ENCODE data around the gene LARP1.
A peak's percentile ranks its signal among the peaks of the same experiment; 100 is the strongest.

The LARP1 gene

DNA sequence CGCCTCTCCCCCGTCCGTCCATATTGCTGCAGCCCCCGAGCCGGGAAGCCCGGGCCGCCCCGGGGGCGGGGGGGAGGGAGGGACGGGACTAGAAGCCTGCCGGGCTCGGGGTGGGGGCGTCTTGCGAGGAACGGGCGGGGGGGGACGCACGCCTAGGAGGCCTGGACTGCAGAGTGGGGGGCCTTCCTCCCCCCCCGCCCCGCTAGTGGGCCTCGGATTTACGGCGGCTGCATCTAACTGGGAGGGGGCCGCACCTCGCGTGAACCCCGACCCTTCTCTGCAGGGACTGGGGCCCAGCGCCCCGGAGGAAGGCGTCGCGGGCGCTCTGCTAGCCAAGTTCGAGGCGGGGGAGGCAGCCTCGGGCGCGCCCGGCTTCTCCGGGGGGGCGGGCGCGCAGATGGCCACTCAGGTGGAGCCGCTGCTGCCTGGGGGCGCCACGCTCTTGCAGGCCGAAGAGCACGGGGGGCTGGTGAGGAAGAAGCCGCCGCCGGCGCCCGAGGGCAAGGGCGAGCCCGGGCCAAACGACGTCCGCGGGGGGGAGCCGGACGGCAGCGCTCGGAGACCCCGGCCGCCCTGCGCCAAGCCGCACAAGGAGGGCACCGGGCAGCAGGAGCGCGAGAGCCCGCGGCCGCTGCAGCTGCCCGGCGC is at the start of gene LARP1:
TSS of gene LARP1 (plus strand) at position 17 of the 648 bp plus-strand sequence. CDS start at position 398, 381 bp downstream.
- TF ChIP-seq EZH2 (IDR thresholded peaks at IDR 0.05), result no peak
- TF ChIP-seq POLR2AphosphoS5 (IDR thresholded peaks at IDR 0.05; ENCODE audit: borderline replicate concordance, low read depth, low read length), result peak; percentile 29; the same call in 1 of the 2 replicates
- H3K27ac ChIP-seq, result peak within 1 kb of the TSS; percentile 97
- H3K9ac ChIP-seq (ENCODE audit: insufficient read length), result peak within 1 kb of the TSS; percentile 100
- no peak for DNase-seq (ENCODE audit: low read depth, low spot score)
- H3K4me3 ChIP-seq, result peak within 1 kb of the TSS; percentile 99
- no peaks in the 10 kb centered on the region for H3K9me3 ChIP-seq (ENCODE audit: low read depth, low read length)
- H3K36me3 ChIP-seq (ENCODE audit: insufficient read depth, low read length), result 0 out of 2 replicates have a peak, but pooled peaks cover 6% of the 10 kb centered on the region

DNA sequence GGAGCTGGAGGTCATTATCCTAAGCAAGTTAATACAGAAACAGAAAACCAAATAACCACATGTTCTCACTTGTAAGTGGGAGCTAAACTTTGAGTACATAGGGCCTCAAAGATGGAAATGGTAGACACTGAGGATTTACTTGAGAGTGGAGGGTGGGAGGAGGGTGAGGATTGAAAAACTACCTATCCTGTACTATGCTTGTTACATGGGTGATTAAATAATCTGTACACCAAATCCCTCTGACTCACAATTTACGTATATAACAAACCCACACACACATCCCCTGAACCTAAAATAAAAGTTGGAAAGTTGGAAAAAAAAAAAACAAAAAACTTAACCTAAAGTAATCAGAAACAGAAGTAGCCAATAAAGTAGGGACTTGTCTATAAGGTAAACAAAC is 48.8 kb upstream of the LARP1 start:
- DNase-seq (ENCODE audit: low read depth, low spot score), result no peak
- Histone ChIP-seq H3K27ac (no peak overlapping the region), H3K4me3 (no peak overlapping the region), H3K9me3 (ENCODE audit: low read depth, low read length) (no peaks in the 10 kb centered on the region), H3K36me3 (ENCODE audit: insufficient read depth, low read length) (no peaks in the 10 kb centered on the region), H3K9ac (ENCODE audit: insufficient read length) (no peak overlapping the region)
- TF ChIP-seq FOXP2 (optimal IDR thresholded peaks at IDR 0.05; ENCODE audit: control extremely low read depth, extremely low read length, insufficient read depth) (no peak), POLR2AphosphoS5 (IDR thresholded peaks at IDR 0.05; ENCODE audit: borderline replicate concordance, low read depth, low read length) (no peak), EZH2 (IDR thresholded peaks at IDR 0.05) (no peak)

DNA sequence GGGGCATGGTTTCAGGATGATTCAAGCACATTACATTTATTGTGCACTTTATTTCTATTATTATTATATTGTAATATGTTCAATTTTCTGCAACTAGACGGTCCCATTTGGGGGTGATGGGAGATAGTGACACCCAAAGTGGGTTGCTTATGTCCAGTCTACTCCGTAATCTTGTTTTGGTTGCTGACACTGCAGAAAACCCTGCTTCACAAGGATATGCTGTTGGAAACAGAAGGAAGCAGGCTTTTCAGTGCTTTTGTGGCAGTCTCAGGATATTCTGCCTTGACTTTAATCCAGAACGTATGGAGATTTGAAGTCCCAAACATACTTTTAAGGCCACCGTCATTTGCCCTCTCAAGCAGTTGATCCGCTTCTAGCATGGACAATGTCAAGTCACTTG is 47.5 kb upstream of the LARP1 start:
- Histone ChIP-seq H3K27ac (no peak overlapping the region), H3K9ac (ENCODE audit: insufficient read length) (no peak overlapping the region), H3K9me3 (ENCODE audit: low read depth, low read length) (no peaks in the 10 kb centered on the region), H3K4me3 (no peak overlapping the region), H3K36me3 (ENCODE audit: insufficient read depth, low read length) (no peaks in the 10 kb centered on the region)
- no peak for DNase-seq (ENCODE audit: low read depth, low spot score)
- no peak for TF ChIP-seq EZH2 (IDR thresholded peaks at IDR 0.05)
- TF ChIP-seq FOXP2 (optimal IDR thresholded peaks at IDR 0.05; ENCODE audit: control extremely low read depth, extremely low read length, insufficient read depth), result no peak
- TF ChIP-seq POLR2AphosphoS5 (IDR thresholded peaks at IDR 0.05; ENCODE audit: borderline replicate concordance, low read depth, low read length), result no peak

DNA sequence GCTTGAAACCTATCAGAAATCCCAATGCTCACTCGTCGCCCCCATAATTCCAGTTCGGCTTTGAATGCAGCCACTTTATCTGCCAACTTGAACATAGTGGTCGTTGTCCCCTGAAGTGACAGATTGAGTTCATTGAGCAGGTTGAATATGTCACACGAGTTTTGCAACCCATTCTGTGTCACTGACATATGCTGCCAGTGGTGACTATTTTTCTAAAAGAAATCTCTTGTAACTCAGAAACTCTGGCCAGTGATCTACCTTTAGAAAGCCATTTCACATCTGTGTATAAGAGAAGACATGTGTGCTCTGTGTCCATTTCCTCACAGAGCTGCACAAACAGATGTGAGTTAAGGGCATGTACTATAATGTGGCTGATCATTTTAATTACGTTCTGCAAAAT is 47.0 kb upstream of the LARP1 start:
- Histone ChIP-seq H3K27ac (no peak overlapping the region), H3K4me3 (no peak overlapping the region), H3K9me3 (ENCODE audit: low read depth, low read length) (no peaks in the 10 kb centered on the region), H3K9ac (ENCODE audit: insufficient read length) (no peak overlapping the region), H3K36me3 (ENCODE audit: insufficient read depth, low read length) (no peaks in the 10 kb centered on the region)
- no peak for DNase-seq (ENCODE audit: low read depth, low spot score)
- TF ChIP-seq FOXP2 (optimal IDR thresholded peaks at IDR 0.05; ENCODE audit: control extremely low read depth, extremely low read length, insufficient read depth) (no peak), POLR2AphosphoS5 (IDR thresholded peaks at IDR 0.05; ENCODE audit: borderline replicate concordance, low read depth, low read length) (no peak), EZH2 (IDR thresholded peaks at IDR 0.05) (no peak)

DNA sequence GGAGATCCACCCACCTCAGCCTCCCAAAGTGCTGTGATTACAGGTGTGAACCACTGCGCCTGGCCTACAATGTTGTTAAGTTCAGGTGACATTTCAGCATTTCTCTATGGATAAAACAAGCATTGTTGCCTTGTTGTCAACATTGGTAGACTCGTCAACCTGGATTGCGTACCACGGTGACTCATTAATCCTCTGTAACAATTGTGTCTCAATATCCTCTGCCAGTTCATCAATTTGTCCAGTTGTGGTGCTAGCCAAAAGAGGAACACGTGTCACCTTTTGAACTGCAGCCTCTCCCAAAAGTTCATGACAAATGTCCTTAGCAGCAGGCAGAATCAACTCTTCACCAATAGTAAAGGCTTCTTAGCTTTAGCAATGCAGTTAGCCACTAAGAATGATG is 46.3 kb upstream of the LARP1 start:
- no peak overlapping the region for H3K4me3 ChIP-seq
- TF ChIP-seq EZH2 (IDR thresholded peaks at IDR 0.05), result no peak
- no peak for TF ChIP-seq FOXP2 (optimal IDR thresholded peaks at IDR 0.05; ENCODE audit: control extremely low read depth, extremely low read length, insufficient read depth)
- no peak for TF ChIP-seq POLR2AphosphoS5 (IDR thresholded peaks at IDR 0.05; ENCODE audit: borderline replicate concordance, low read depth, low read length)
- no peak overlapping the region for H3K9ac ChIP-seq (ENCODE audit: insufficient read length)
- DNase-seq (ENCODE audit: low read depth, low spot score), result no peak
- H3K9me3 ChIP-seq (ENCODE audit: low read depth, low read length), result no peaks in the 10 kb centered on the region
- H3K36me3 ChIP-seq (ENCODE audit: insufficient read depth, low read length), result no peaks in the 10 kb centered on the region
- no peak overlapping the region for H3K27ac ChIP-seq

DNA sequence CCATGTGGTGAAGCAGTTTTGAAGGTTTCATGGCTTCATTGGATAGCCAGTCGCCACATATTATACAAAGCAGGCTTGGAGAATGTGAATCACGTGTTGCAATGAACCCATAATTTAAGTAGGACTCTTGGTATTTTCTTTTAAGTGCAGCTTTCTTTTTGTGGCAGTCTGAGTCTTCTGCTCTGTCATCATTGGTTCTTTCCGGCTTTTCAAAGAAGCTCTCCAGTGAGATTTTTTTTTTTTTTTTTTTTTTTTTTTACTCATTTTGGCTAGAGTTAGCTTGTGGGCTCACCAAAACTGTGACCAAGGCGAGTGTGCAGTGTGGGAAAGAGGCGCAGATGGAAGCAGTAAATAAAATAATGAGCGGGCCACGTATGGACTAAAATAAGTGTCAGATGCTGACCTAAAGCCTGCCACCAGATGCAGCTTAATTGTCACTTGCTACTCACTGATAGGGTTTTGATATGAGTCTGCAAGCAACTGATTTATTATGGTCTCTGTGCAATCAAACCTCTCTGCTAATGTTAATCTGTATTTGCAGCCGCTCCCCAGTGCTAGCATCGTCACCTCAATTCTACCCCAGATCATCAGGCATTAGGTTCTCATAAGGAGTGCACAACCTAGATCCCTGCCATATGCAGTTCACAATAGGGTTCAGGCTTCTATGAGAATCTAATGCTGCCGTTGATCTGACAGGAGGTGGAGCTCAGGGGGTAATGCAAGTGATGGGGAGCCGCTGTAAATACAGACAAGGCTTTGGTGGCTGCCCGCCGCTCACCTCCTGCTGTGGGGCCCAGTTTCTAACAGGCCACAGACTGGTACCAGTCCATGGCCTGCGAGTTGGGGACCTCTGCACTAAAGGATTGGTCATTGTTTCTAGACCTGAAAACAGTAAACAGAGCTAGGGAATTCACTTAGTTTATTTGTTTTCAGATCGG is 45.5 kb upstream of the LARP1 start:
- H3K9me3 ChIP-seq (ENCODE audit: low read depth, low read length), result no peaks in the 10 kb centered on the region
- no peak overlapping the region for H3K27ac ChIP-seq
- no peaks in the 10 kb centered on the region for H3K36me3 ChIP-seq (ENCODE audit: insufficient read depth, low read length)
- no peak overlapping the region for H3K9ac ChIP-seq (ENCODE audit: insufficient read length)
- no peak for DNase-seq (ENCODE audit: low read depth, low spot score)
- TF ChIP-seq EZH2 (IDR thresholded peaks at IDR 0.05), result no peak
- no peak for TF ChIP-seq POLR2AphosphoS5 (IDR thresholded peaks at IDR 0.05; ENCODE audit: borderline replicate concordance, low read depth, low read length)
- TF ChIP-seq FOXP2 (optimal IDR thresholded peaks at IDR 0.05; ENCODE audit: control extremely low read depth, extremely low read length, insufficient read depth), result no peak
- H3K4me3 ChIP-seq, result no peak overlapping the region

DNA sequence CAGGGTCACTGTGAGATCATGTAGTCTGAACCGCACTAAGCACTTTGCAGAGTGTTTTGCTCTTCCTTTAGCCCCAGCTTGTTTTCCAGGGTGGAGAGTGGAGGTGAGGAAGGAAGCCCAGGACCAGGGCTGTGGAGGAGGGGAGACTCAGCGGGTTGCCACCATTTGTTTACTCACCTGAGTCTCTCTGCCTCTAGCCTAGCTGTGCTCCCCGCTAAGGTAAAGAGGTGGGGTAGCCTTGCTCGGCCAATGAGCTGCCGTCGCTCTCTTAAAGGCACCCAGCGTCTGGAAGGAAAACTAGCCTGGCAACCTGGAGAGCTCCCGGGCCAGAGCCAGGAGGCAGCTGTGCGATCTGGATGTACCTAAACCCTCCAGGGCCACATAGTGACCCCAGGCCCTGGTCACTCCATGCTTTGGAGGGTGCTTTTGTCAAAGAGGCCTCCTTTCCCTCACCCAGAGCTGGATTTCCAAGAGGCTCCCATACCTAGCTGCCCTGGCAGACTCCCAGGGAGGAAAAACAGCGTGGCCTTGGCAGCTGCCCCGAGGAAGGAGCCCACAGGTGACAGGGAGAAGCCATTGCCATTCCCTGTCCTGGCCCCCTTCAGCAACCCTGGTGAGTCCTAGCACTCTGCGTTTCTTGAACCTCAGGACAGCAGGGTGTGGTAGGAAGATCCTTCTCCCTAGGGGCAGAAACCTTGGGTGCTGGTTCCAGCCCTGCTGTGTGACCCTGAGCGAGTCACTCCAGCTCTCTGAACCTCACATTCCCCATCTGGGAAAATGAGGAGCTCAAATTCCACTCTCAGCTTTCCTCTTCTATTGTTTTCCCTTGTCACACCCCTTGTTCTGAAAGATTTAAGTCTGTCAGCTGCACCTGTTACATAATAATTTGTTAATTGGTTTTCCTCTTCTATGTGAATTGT is 42.4 kb upstream of the LARP1 start:
- peak overlapping the region; percentile 25; the same call in 1 of the 2 replicates for H3K27ac ChIP-seq
- no peaks in the 10 kb centered on the region for H3K36me3 ChIP-seq (ENCODE audit: insufficient read depth, low read length)
- H3K4me3 ChIP-seq, result no peak overlapping the region
- TF ChIP-seq EZH2 (IDR thresholded peaks at IDR 0.05), result no peak
- TF ChIP-seq FOXP2 (optimal IDR thresholded peaks at IDR 0.05; ENCODE audit: control extremely low read depth, extremely low read length, insufficient read depth), result no peak
- no peak for TF ChIP-seq POLR2AphosphoS5 (IDR thresholded peaks at IDR 0.05; ENCODE audit: borderline replicate concordance, low read depth, low read length)
- DNase-seq (ENCODE audit: low read depth, low spot score), result no peak
- H3K9ac ChIP-seq (ENCODE audit: insufficient read length), result no peak overlapping the region
- no peaks in the 10 kb centered on the region for H3K9me3 ChIP-seq (ENCODE audit: low read depth, low read length)
